HEK293 (cell line): ENCODE data around the gene LGALS16.

Experiments used
- FEZF1 ChIP-seq: fragments of 450-650 bp; formaldehyde crosslinking; IDR thresholded peaks from 2 replicates; pipeline ENCODE4 v1.5.1; 2016; ENCODE audit warnings: missing biosample characterization, missing genetic modification characterization
- HOXD13 ChIP-seq: sonication (generic); formaldehyde crosslinking; IDR thresholded peaks from 2 replicates; pipeline ENCODE4 v1.8.0; 2022; ENCODE audit warnings: missing genetic modification reagents, borderline replicate concordance
- KLF16 ChIP-seq: fragments of 450-650 bp; formaldehyde crosslinking; IDR thresholded peaks from 2 replicates; pipeline ENCODE4 v1.5.1; 2017; ENCODE audit warnings: missing biosample characterization, missing genetic modification characterization
- KLF7 ChIP-seq: fragments of 450-650 bp; formaldehyde crosslinking; IDR thresholded peaks from 2 replicates; pipeline ENCODE4 v1.5.1; 2016; ENCODE audit warnings: missing biosample characterization, missing genetic modification characterization, borderline replicate concordance
- PRDM2 ChIP-seq: fragments of 450-650 bp; formaldehyde crosslinking; IDR thresholded peaks from 2 replicates; pipeline ENCODE4 v1.5.1; 2016; ENCODE audit warnings: missing biosample characterization, missing genetic modification characterization, borderline replicate concordance
- REPIN1 ChIP-seq: fragments of 450-650 bp; formaldehyde crosslinking; IDR thresholded peaks from 2 replicates; pipeline ENCODE4 v1.5.1; 2017; ENCODE audit warnings: missing biosample characterization, missing genetic modification characterization, low read depth
- REST ChIP-seq: fragments of 450-650 bp; formaldehyde crosslinking; IDR thresholded peaks from 2 replicates; pipeline ENCODE4 v1.5.1; 2016; ENCODE audit warnings: missing biosample characterization, missing genetic modification characterization
- SCRT2 ChIP-seq: fragments of 450-650 bp; formaldehyde crosslinking; IDR thresholded peaks from 2 replicates; pipeline ENCODE4 v1.5.1; 2016; ENCODE audit warnings: missing biosample characterization, missing genetic modification characterization
- ZBTB7A ChIP-seq: fragments of 450-650 bp; formaldehyde crosslinking; IDR thresholded peaks from 2 replicates; pipeline ENCODE4 v1.5.1; 2016; ENCODE audit warnings: low read depth, missing biosample characterization, missing genetic modification characterization
- ZNF114 ChIP-seq: fragments of 450-650 bp; formaldehyde crosslinking; IDR thresholded peaks from 2 replicates; pipeline ENCODE4 v1.5.0; 2017; ENCODE audit warnings: missing biosample characterization, missing genetic modification characterization
- ZNF121 ChIP-seq: fragments of 450-650 bp; formaldehyde crosslinking; IDR thresholded peaks from 2 replicates; pipeline ENCODE4 v1.5.1; 2016; ENCODE audit warnings: missing biosample characterization, missing genetic modification characterization
- ZNF140 ChIP-seq: fragments of 450-650 bp; formaldehyde crosslinking; IDR thresholded peaks from 2 replicates; pipeline ENCODE4 v1.5.1; 2016; ENCODE audit warnings: missing biosample characterization, missing genetic modification characterization
- ZNF221 ChIP-seq: fragments of 450-650 bp; formaldehyde crosslinking; IDR thresholded peaks from 2 replicates; pipeline ENCODE4 v1.5.1; 2017; ENCODE audit warnings: missing biosample characterization, missing genetic modification characterization, borderline replicate concordance
- ZNF266 ChIP-seq: fragments of 450-650 bp; formaldehyde crosslinking; IDR thresholded peaks from 2 replicates; pipeline ENCODE4 v1.5.1; 2016; ENCODE audit warnings: missing biosample characterization, missing genetic modification characterization, low read depth
- ZNF292 ChIP-seq: fragments of 450-650 bp; formaldehyde crosslinking; IDR thresholded peaks from 2 replicates; pipeline ENCODE4 v1.5.1; 2016; ENCODE audit warnings: low read depth, missing biosample characterization, missing genetic modification characterization, borderline replicate concordance
- ZNF362 ChIP-seq: fragments of 450-650 bp; formaldehyde crosslinking; IDR thresholded peaks from 2 replicates; pipeline ENCODE4 v1.5.1; 2016; ENCODE audit warnings: missing biosample characterization, missing genetic modification characterization
- ZNF426 ChIP-seq: fragments of 450-650 bp; formaldehyde crosslinking; IDR thresholded peaks from 2 replicates; pipeline ENCODE4 v1.5.1; 2017; ENCODE audit warnings: missing biosample characterization, missing genetic modification characterization, mild to moderate bottlenecking, inconsistent platforms, moderate library complexity
- ZNF518A ChIP-seq: fragments of 450-650 bp; formaldehyde crosslinking; conservative IDR thresholded peaks from 2 replicates; pipeline ENCODE4 v1.5.1; 2016; ENCODE audit warnings: low read depth, missing biosample characterization, missing genetic modification characterization
- ZNF555 ChIP-seq: fragments of 450-650 bp; formaldehyde crosslinking; conservative IDR thresholded peaks from 2 replicates; pipeline ENCODE4 v1.5.1; 2017; ENCODE audit warnings: missing biosample characterization, mild to moderate bottlenecking, missing genetic modification characterization, inconsistent platforms
- ZNF600 ChIP-seq: fragments of 450-650 bp; formaldehyde crosslinking; IDR thresholded peaks from 2 replicates; pipeline ENCODE4 v1.5.1; 2016; ENCODE audit warnings: missing biosample characterization, missing genetic modification characterization
- ZNF692 ChIP-seq: fragments of 450-650 bp; formaldehyde crosslinking; IDR thresholded peaks from 2 replicates; pipeline ENCODE4 v1.5.1; 2016; ENCODE audit warnings: missing biosample characterization, missing genetic modification characterization
- ZNF707 ChIP-seq: fragments of 450-650 bp; formaldehyde crosslinking; IDR thresholded peaks from 2 replicates; pipeline ENCODE4 v1.5.1; 2016; ENCODE audit warnings: missing biosample characterization, missing genetic modification characterization
- ZNF747 ChIP-seq: fragments of 450-650 bp; formaldehyde crosslinking; IDR thresholded peaks from 2 replicates; pipeline ENCODE4 v1.5.1; 2016; ENCODE audit warnings: missing biosample characterization, missing genetic modification characterization
- ZSCAN16 ChIP-seq: fragments of 450-650 bp; formaldehyde crosslinking; IDR thresholded peaks from 2 replicates; pipeline ENCODE4 v1.5.1; 2016; ENCODE audit warnings: missing biosample characterization, missing genetic modification characterization

Gene LGALS16

GRCh38 chr19:39631178-39631577 is 24.5 kb upstream of the LGALS16 start (continued):
- TF ChIP-seq ZNF692 (peak; percentile 96), KLF16 (tag by site-specific recombination) (peak; percentile 66), ZSCAN16 (tag by site-specific recombination) (no peak), SCRT2 (tag by site-specific recombination) (no peak), ZNF555 (tag by site-specific recombination) (no peak), ZNF518A (peak; percentile 86), ZBTB7A (no peak), ZNF600 (tag by site-specific recombination) (no peak), REPIN1 (no peak), ZNF747 (tag by site-specific recombination) (no peak), ZNF114 (tag by site-specific recombination) (no peak), ZNF221 (no peak), ZNF140 (tag by site-specific recombination) (no peak), ZNF292 (no peak), ZNF266 (no peak), FEZF1 (tag by site-specific recombination) (peak; percentile 18; the same call in 1 of the 2 replicates), KLF7 (tag by site-specific recombination) (no peak), ZNF707 (0 out of 2 replicates have a peak, but pooled peaks have one; percentile 13), ZNF362 (no peak), HOXD13 (CRISPR knock-in tag) (no peak), REST (no peak), PRDM2 (tag by site-specific recombination) (no peak), ZNF426 (no peak), ZNF121 (no peak)
